Measurements from ENCODE around the gene CNN3.

The CNN3 gene

DNA sequence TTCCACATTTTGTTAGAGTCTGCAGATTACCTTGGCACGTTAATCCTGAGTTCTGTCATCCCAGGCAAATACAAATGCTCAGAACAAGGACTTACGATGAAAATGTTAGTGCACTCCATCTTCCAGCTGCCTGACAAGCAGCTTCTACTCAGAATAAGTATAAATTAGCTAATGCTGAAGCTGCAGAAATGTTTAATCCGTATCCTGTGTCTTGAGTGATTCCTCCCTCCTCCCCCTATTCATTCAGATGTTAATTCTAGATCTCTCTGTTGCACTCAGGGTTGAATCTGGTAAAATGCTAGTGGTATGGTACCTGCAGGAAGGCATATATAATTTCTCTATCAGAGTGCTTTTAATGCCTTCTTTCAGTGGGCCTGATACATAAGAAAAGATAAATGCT lies 39.8 kb downstream of the CNN3 start:
- no peak for FAIRE-seq

GRCh38 chr1:94886361-94886760 lies 40.5 kb downstream of the CNN3 start:
- FAIRE-seq, result no peak

DNA sequence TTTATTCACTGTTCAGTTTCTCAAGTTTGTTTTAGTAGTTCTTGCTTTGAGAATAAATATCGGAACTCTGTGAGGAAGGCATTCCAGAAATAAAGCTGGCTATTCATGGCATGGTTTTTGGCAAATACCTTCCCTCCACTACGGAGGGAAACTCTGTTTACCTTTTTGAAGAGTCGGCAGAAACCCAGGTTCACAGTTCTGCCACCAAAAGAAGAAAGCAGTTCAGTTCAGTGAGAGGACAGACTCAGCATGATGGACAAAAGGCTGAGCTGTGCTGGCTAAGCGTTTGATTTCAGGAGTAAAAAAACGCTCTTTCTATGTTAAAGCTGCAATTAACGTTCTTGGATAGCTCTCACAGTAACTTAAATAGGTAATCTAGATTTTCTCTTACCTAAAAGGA lies 42.4 kb downstream of the CNN3 start:
- no peak for FAIRE-seq

DNA sequence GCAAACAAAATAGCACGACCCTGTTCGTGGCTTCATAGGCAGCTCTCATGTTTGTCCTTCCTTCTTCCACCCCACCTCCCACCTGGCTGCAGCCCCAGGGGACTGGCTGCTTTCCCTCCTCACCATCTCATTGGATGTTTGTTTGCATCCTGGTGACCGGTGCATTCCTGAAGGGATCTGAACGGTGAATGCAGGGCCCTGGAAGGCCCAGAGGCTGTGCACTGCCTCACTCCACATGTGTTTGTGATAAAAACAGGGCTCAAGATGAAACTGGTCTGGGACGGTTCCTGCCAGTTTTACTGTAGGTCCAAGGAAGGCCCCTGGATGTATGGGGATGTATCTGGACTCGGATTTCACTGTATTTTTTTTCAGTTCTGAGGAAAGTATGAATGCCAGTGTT lies 42.8 kb downstream of the CNN3 start:
- no peak for FAIRE-seq

- no peak for FAIRE-seq
These were observed 43.2 kb downstream of the CNN3 start for GRCh38 chr1:94883691-94884090.

- no peak for FAIRE-seq
These were observed 48.6 kb downstream of the CNN3 start for GRCh38 chr1:94878329-94878728.

GRCh38 chr1:94876362-94876761 lies 50.5 kb downstream of the CNN3 start:
- no peak for FAIRE-seq

- FAIRE-seq, result no peak
These were observed 51.1 kb downstream of the CNN3 start for GRCh38 chr1:94875794-94876193.

DNA sequence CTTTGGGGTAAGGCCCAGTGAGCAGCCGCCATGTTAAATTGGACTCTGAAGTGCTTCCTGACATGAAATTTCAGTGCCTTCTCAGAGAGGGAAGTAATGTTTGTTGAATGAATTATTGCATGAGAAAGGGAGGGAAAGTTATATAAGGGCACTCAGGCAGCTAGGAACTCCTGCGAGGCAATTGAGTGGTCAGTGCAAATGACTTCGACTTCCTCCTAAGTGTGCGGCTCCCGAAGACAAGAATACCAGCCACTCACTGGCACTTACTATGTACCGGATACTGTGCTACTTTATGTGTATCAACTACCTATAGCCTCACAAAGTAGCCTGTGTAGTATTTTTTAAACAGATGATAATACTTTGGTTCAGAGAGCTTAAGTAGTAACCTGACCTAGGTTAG lies 52.5 kb downstream of the CNN3 start:
- no peak for FAIRE-seq

GRCh38 chr1:94873520-94874351 lies 53.2 kb downstream of the CNN3 start:
- no peak for FAIRE-seq

DNA sequence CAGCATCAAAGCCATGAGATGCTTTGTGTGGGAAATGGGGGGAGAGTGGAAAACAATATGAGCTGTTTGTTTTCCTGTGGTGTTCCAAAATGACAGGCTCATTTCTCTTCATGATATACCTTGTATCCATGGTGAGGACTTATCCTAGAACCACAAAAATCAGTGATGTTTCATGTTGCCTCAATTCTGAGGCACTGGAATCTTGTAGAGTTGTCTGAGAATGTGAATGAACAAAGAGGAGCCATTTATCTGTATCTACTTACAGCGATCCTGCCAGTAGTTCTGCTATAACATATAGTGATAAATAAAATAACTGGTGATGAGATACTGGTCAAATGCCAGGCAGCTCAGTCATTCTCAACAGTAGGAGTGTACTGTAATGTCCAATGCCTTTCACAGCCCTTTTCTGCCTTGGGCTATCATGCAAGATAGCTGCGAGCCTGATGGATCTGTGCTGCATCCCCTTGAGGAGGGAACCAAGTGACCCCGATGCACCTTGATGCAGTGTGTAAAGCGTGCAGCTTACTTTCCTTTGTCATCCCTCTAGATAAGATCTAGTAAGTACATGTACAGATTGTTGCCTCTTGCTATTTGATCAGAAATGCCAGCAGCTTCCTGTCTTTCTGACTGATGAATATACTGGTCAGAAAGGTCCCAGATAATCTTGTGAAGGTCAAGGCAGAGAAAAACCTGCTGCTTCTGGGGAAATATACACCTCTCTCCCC lies 54.0 kb downstream of the CNN3 start:
- FAIRE-seq, result no peak

DNA sequence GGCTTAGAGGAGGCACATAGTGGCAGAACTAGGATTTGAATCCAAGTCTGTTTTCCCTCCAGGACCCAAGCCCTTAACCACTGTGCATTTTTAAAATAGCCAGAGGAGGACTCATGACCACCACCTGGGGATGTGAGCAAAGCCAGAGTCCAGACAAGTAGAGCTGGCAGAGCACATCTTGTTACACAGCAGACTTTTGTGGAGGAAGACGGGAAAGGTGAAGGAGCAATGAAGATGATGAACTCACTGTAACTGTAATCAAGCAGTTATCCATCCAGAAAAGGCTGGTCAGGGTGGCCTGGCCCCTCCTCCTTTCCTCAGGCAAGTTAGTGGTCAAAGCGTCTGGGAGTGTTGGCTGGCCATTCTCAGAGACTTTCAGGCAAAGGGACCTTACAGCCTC lies 55.9 kb downstream of the CNN3 start:
- FAIRE-seq, result no peak

DNA sequence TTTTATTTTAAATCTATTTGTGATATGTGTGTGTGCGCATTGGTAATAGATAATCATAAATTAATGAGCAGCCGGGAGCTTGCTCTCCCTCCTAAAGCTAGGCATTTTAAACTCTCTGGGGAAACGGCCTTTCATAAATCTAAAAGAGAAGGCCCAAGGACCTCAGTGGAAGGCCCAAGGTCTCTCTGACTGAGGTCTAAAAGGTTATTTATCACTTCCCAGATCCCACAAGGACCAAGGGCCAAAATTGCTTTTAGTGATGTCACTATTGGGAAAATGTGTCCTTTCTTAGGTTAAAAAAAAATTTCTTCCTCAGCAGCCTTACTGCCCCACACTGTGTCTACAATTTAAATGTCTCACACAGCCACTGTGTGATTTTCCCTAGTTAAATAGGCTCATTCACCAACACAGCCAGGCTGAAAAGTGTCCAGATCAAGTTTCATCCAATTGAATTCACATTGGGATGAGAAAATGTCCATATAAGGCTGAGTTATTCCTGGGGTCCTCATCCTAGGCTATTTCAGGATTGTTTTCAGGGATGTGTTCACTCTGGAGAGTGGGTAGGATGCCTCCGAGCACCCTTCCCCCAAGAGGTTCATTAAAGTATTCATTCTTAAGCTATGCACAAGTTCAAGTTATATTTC lies 60.6 kb downstream of the CNN3 start:
- no peak for FAIRE-seq

- FAIRE-seq, result no peak
These were observed 61.5 kb downstream of the CNN3 start for GRCh38 chr1:94865360-94865759.

DNA sequence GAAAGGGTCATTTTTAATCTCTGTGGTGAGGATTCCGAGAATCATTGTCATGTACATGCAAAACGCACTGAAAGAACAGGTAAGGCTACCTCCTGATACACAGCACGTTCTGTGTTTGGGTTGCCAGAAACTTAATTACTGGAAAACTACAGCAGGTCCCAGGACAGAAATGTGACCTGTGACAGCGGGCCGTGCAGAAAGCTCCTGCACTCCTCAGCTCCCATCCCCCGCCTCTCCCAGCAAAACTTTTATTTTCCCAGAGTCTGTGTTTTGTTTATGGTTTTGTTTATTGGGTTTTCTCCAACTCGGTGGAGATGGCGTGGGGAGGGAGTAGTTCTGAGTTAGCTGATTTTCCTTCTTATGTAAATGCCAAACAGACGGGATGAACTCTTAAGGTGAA lies 62.1 kb downstream of the CNN3 start:
- FAIRE-seq, result no peak

- no peak for FAIRE-seq
These were observed 63.0 kb downstream of the CNN3 start for GRCh38 chr1:94863919-94864318.

GRCh38 chr1:94863297-94863911 lies 63.5 kb downstream of the CNN3 start:
- FAIRE-seq, result no peak

DNA sequence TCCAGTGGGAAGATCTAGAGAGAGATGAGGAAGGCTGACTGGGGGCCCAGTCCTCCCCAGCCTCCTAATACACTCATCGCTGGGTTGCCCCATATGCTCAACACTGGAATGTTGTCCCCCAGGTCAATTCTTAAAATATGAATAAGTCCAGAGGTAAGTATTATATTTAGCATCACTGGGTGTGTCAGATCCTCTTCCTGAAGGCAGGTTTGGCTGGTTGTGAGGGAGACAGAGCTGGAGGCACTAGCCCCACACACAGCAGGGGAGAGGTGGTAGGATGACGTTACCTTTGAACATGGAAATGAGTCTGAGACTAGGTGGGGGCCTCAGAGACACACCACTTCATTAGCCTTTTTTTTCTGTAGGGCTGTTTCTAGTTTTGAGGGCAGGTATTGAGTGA lies 64.2 kb downstream of the CNN3 start:
- FAIRE-seq, result no peak

DNA sequence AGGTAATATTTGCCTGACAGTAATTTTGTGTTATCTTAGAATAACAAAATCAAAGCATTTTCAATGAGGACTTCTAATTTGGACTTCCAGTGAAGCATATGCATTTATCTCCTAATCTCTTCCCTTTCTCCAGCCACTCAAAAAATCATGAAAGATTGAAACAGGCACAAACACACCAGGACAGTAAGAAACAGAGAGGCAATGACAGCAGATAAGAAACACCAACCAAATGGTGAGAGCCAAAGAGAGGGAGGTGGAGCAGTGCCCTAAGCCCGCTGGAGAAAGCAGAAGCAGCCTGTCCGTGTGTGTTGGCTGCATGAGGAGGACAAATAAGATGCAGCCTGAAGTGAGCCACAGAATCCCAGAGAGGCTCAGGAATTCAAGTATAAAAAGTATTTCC lies 67.7 kb downstream of the CNN3 start:
- FAIRE-seq, result no peak

DNA sequence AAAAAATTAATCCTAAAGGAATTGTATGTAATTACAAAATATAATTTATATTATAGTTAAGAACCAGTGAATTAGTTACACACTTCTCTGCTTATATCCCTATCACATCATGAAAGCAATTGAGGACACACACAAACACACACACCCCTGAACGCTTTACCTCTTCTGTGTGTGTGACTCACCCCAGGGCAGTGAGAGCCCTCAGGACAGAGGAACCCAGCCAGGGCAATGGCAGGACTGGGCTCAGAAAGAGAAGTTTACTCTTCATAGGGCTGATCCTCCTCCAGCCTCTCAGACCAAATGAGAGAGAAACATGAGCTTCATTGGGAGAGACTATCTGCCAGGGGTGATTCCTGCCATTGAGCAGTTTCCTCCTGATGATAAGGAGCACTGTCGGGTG lies 68.6 kb downstream of the CNN3 start:
- no peak for FAIRE-seq

DNA sequence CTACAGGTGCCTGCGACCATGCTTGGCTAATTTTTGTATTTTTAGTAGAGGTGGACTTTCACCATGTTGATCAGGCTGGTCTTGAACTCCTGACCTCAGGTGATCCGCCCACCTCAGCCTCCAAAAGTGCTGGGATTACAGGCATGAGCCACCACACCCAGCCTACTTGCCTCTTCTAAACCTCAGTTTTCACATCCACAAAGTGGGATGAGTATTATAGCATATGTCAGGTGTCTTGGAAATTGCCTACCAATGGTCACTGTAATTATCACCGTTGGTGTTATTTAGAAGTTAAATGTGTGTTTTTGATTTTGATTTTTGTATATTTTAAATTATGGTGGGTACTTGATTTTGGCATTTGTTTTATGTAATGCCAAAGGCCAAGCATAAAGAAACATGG lies 70.0 kb downstream of the CNN3 start:
- no peak for FAIRE-seq

- FAIRE-seq, result no peak
These were observed 70.9 kb downstream of the CNN3 start for GRCh38 chr1:94856004-94856403.

GRCh38 chr1:94855307-94855700 lies 71.6 kb downstream of the CNN3 start:
- FAIRE-seq, result no peak

Data from colon (tissue), 2 donors.